Activated T-cell treated with anti-CD3 and anti-CD28 coated beads, Interleukin-2, amount 50 U/mL, for 48 hours (primary cell): ENCODE measurements around the gene VAV3.

ENCODE experiments used
- DNase-seq, 2 experiments: peaks; one replicate each; pipeline ENCODE4 v3.0.0-alpha.2; 2020

The VAV3 gene

GRCh38 chr1:107557095-107557494 is 407.9 kb downstream of the VAV3 start:
- DNase-seq, result no peak

- no peak for DNase-seq
These were observed 409.4 kb downstream of the VAV3 start for GRCh38 chr1:107555578-107555977.

DNA sequence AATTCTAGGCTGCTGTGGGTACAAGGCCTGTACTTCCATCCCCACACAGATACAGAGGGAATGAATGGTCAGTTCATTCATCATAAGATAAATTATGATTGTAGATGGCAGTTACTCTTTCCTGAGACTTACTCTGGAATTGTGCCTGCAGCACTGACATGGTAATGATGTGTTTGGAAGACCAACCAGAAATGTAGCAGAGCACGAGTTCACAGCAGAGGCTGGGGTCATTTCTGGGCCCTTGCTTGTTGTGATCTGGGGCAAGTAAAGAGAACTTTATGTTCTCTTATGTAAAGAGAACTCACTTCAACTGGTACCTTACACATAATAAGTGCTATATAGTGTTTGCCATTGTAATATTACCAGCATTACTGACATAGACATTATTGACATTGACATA is 412.2 kb downstream of the VAV3 start:
- DNase-seq, result no peak

DNA sequence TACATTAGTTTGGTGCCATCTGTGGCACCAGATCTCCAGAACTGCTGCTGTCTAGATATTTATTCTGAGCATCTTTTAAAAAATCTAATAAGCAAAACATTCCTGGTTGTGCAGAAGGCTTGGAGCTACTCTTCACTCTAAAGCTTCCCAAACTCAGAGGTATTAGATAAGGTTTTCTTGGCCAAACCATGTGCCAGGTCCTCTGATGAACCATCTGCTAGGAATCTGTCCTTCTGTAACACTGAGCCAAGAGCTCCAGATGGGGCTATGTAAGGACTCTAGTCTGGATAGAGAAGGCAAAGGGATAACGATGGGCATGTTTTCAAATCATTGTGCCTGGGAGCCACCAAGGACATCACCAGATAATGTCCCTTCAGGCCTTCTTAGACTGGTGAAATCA is 413.5 kb downstream of the VAV3 start:
- no peak for DNase-seq

GRCh38 chr1:107550358-107550757 is 414.6 kb downstream of the VAV3 start:
- DNase-seq, result no peak

DNA sequence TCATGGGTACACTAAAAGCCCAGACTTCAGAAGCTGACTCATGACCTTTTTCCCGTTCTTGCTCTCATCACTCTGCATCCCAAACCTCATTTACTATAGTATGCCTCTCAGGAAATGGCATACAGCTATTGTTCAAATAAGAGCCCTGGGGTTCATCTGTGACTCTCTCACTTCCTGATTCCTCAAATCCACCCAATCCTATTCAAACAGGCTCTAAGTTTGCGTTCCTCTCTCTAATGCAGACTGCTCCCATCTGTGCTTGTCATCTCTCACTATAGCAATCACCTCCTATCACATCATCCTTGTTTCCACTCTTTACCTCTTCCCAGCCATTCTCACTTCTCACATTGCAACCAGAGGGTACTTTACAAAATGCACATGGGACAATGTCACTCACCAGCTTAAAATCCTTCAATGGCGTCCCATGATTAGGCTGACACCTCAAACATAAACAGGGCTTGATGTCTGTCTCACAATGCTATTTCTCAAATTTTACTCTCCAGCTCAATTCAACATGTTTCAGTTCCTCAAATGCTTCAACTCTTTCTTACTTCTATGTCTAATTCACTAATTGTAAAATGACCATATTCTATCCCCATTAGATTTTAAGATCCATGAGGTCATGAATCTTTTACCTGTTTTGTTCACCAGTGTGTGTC is 415.7 kb downstream of the VAV3 start:
- no peak for DNase-seq

- no peak for DNase-seq
These were observed 416.7 kb downstream of the VAV3 start for GRCh38 chr1:107548276-107548675.

GRCh38 chr1:107547363-107548155 is 417.4 kb downstream of the VAV3 start:
- no peak for DNase-seq

GRCh38 chr1:107546576-107546975 is 418.4 kb downstream of the VAV3 start:
- no peak for DNase-seq

GRCh38 chr1:107545879-107546278 is 419.1 kb downstream of the VAV3 start:
- DNase-seq, result no peak

- no peak for DNase-seq
These were observed 419.9 kb downstream of the VAV3 start for GRCh38 chr1:107545056-107545577.

- no peak for DNase-seq
These were observed 420.7 kb downstream of the VAV3 start for GRCh38 chr1:107544285-107544684.

DNA sequence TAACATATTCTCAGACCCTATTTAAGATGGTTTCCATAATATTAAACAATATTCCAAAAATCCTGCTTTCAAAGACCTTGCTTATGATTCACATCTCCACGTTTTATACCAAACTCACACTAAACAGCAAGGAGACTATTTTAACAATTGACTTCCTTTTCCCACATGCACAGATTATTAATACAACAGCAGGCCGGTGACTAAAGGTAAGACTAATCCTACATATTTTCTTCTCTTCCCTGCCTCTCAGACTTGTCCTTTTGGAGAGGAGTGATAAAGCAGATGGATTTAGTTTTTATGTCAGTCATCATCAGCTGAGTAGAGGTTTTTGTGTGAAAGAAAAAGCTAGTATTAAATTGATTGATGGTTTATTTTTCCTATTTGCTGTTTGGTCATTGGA is 423.6 kb downstream of the VAV3 start:
- DNase-seq, result no peak

DNA sequence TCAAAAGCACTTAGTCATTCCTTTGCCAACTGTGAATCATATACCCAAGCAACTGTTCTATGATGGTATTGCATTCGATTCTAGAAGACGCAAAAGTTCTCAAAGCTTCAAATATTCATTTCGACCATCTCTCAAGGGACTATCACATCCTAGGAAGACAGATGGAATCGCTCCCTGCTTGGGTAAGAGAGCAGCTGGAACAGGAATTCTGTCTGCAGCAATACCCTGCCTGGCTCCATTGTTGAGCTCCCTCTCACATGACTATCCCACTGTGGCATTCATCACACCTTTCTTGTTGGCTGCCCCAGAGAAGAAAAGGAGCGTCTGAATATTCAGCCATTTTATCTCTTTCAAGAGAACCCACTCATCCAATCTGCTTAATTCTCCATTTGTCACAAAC is 426.5 kb downstream of the VAV3 start:
- DNase-seq, result no peak

- DNase-seq, result no peak
These were observed 428.7 kb downstream of the VAV3 start for GRCh38 chr1:107536266-107536665.

- DNase-seq, result no peak
These were observed 429.9 kb downstream of the VAV3 start for GRCh38 chr1:107535091-107535490.

- no peak for DNase-seq
These were observed 430.3 kb downstream of the VAV3 start for GRCh38 chr1:107534632-107535031.

- DNase-seq, result no peak
These were observed 431.5 kb downstream of the VAV3 start for GRCh38 chr1:107533436-107533835.

GRCh38 chr1:107532318-107532717 is 432.7 kb downstream of the VAV3 start:
- DNase-seq, result no peak

DNA sequence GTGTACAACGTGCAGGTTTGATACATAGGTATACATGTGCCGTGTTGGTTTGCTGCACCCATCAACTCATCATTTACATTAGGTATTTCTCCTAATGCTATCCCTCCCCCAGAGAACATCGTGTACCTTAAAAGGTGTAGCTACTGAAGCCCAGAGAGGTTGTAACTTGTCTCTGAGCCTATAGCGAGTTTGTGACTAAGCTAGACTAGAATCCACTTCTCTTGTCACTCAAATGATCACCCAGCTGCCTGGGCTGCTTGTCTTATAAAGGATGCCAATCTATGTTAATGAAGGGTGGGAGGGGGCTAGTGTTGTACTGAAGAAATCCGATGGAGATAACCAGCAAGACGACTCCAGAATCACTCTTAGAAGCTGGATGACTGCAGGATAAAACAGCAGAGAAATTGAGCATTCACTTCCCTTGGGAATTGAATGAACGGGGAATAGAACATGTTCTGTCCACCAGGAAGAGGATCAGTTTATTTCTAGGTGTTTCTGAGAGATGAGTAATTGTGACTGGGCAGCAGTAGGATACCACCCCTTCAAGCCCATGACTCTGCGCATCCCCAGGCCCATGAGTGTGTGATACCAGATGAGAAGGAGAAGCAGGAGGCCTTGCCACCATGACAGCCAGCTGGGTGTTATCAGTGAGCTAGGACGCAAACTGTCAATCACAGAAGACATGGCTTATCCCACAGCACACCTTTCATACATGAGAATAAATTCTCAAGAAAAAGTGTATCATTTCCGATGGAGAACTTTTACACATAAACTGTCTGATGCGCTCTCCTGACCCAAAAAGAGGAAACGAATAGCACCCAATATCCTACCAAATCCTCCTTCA is 433.7 kb downstream of the VAV3 start:
- DNase-seq, result no peak

GRCh38 chr1:107530543-107530942 is 434.4 kb downstream of the VAV3 start:
- no peak for DNase-seq

- DNase-seq, result peak in 1 of 2 experiments; percentile 18
These were observed 435.4 kb downstream of the VAV3 start for GRCh38 chr1:107529511-107530149.
